ENCODE measurements around the gene TASP1. TPM values are rescaled to one million over a fixed set of nuclear protein-coding genes. Genes with fewer than 3 reads are reported as not detected.

The TASP1 gene
- total RNA-seq, 2 donors from 2014 or later: 15.8 to 16.6 TPM

DNA sequence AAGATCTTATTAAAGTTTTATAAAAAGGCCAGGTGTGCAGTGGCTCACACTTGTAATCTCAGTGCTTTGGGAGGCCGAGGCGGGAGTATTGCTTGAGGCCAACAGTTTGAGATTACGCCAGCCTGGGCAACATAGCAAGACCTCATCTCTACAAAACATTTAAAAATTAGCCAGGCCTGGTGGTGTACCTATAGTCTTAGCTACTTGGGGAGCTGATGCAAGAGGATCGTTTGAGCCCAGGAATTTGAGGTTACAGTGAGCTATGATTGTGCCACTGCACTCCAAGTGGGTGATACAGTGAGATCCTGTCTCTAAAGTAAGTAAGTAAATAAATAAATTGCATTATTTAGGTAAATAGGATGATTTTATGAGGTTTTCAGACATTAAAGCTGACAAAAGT lies 234.4 kb downstream of the TASP1 start:
- H3K27ac ChIP-seq (ENCODE audit: low read depth, low read length): no peak overlapping the region
- no peak overlapping the region for H3K9ac ChIP-seq (ENCODE audit: extremely low read depth, low read length, poor library complexity, severe bottlenecking)
- no peak overlapping the region for H3K27ac Mint-ChIP-seq
- no peaks in the 10 kb centered on the region for H3K27me3 ChIP-seq (ENCODE audit: control insufficient read depth, insufficient read depth, low read length, poor library complexity, severe bottlenecking)
- WGBS, 2 experiments (ENCODE audit: insufficient coverage in 1 of 2, insufficient read length in 1 of 2): 92 to 93% methylated on average over 3 to 4 of the region's 4 CpGs
- no peaks in the 10 kb centered on the region for H3K9me3 Mint-ChIP-seq
- H3K36me3 ChIP-seq (ENCODE audit: control insufficient read depth, insufficient read depth, low read length): no peaks in the 10 kb centered on the region
- no peak for TF ChIP-seq CTCF (conservative IDR thresholded peaks at IDR 0.05)
- H3K36me3 Mint-ChIP-seq (ENCODE audit: low read depth): peaks cover 2% of the 10 kb centered on the region
- no peak overlapping the region for H3K4me3 Mint-ChIP-seq
- no peak for DNase-seq
- no peak overlapping the region for H3K4me3 ChIP-seq (ENCODE audit: low read length)
- no peaks in the 10 kb centered on the region for H3K4me1 ChIP-seq (ENCODE audit: control insufficient read depth, insufficient read depth, low read length)
- no peaks in the 10 kb centered on the region for H3K27me3 Mint-ChIP-seq (ENCODE audit: insufficient read depth)
- peaks cover 6% of the 10 kb centered on the region for H3K4me1 Mint-ChIP-seq
- H3K9me3 ChIP-seq (ENCODE audit: control insufficient read depth, low read length): no peaks in the 10 kb centered on the region

GRCh38 chr20:13403453-13403852 lies 235.3 kb downstream of the TASP1 start:
- H3K4me3 Mint-ChIP-seq: no peak overlapping the region
- no peak for DNase-seq

DNA sequence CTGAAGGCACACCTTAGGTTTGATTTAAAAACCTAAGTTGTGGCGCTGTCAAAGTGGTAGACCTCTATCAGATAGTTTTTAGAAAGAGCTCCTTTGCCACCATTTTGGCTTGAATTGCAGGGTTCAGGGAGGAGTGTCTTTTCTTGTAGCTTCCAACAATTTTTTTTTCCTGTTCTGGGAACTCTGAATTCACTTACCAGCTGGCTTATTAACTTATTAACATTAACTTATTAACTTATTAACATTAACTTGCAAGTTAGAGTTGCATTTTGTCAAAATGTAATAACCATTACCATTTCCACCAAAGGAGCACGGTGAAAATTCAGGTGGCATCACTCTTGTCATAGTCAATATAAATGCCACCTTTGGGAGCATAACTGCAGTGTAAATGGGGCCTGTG lies 235.7 kb downstream of the TASP1 start:
- 94 to 100% methylated on average over 1 to 2 of the region's 2 CpGs for WGBS, 2 experiments (ENCODE audit: insufficient coverage in 1 of 2, insufficient read length in 1 of 2)

More at GRCh38 chr20:13403453-13403852, 235.3 kb downstream of the TASP1 start:
- WGBS, 2 experiments (ENCODE audit: insufficient coverage in 1 of 2, insufficient read length in 1 of 2): 46% methylated on average over 2 of the region's 2 CpGs; no CpG with 5 or more reads in 1 of the 2 experiments
- Histone ChIP-seq H3K27ac (ENCODE audit: low read depth, low read length) (no peak overlapping the region), H3K27me3 (ENCODE audit: control insufficient read depth, insufficient read depth, low read length, poor library complexity, severe bottlenecking) (no peaks in the 10 kb centered on the region), H3K4me3 (ENCODE audit: low read length) (no peak overlapping the region), H3K4me1 (ENCODE audit: control insufficient read depth, insufficient read depth, low read length) (no peaks in the 10 kb centered on the region), H3K9me3 (ENCODE audit: control insufficient read depth, low read length) (no peaks in the 10 kb centered on the region), H3K36me3 (ENCODE audit: control insufficient read depth, insufficient read depth, low read length) (no peaks in the 10 kb centered on the region), H3K9ac (ENCODE audit: extremely low read depth, low read length, poor library complexity, severe bottlenecking) (no peak overlapping the region)
- Mint-ChIP-seq H3K4me1 (peaks cover 10% of the 10 kb centered on the region), H3K9me3 (no peaks in the 10 kb centered on the region), H3K27ac (no peak overlapping the region), H3K36me3 (ENCODE audit: low read depth) (peaks cover 2% of the 10 kb centered on the region), H3K27me3 (ENCODE audit: insufficient read depth) (no peaks in the 10 kb centered on the region)
- TF ChIP-seq CTCF (conservative IDR thresholded peaks at IDR 0.05): no peak

More for the DNA sequence above, 235.7 kb downstream of the TASP1 start:
- no peak for DNase-seq
- Histone ChIP-seq H3K9me3 (ENCODE audit: control insufficient read depth, low read length) (no peaks in the 10 kb centered on the region), H3K9ac (ENCODE audit: extremely low read depth, low read length, poor library complexity, severe bottlenecking) (no peak overlapping the region), H3K27ac (ENCODE audit: low read depth, low read length) (no peak overlapping the region), H3K4me3 (ENCODE audit: low read length) (no peak overlapping the region), H3K36me3 (ENCODE audit: control insufficient read depth, insufficient read depth, low read length) (no peaks in the 10 kb centered on the region), H3K4me1 (ENCODE audit: control insufficient read depth, insufficient read depth, low read length) (no peaks in the 10 kb centered on the region), H3K27me3 (ENCODE audit: control insufficient read depth, insufficient read depth, low read length, poor library complexity, severe bottlenecking) (no peaks in the 10 kb centered on the region)
- Mint-ChIP-seq H3K27me3 (ENCODE audit: insufficient read depth) (no peaks in the 10 kb centered on the region), H3K4me1 (peaks cover 10% of the 10 kb centered on the region), H3K9me3 (no peaks in the 10 kb centered on the region), H3K27ac (no peak overlapping the region), H3K36me3 (ENCODE audit: low read depth) (peaks cover 2% of the 10 kb centered on the region), H3K4me3 (no peak overlapping the region)
- TF ChIP-seq CTCF (conservative IDR thresholded peaks at IDR 0.05): no peak

All from endodermal cell (in vitro differentiated cells).